Liver (tissue), 9 donors: ENCODE data around the gene CDC42SE2. TPM values are rescaled to one million over a fixed set of nuclear protein-coding genes. Genes with fewer than 3 reads are reported as not detected.

Experiments used
- DNase-seq: peaks from one replicate; pipeline ENCODE4 v3.0.0-alpha.2; 2017; ENCODE audit warnings: low spot score
- H3K27ac ChIP-seq, 2 donors: one replicate each; pipeline ENCODE4 v1.7.0; 2013; ENCODE audit warnings: inconsistent platforms in 2 of 2, low read length in 2 of 2, control low read depth in 1 of 2, low read depth in 1 of 2, mild to moderate bottlenecking in 1 of 2
- H3K27me3 ChIP-seq, 4 donors: one replicate each; pipeline versions ENCODE4 v1.6.1 to v1.7.0; 2013; ENCODE audit warnings: low read length in 3 of 4, inconsistent platforms in 1 of 4, mild to moderate bottlenecking in 1 of 4, moderate library complexity in 1 of 4; ENCODE audit not compliant: control insufficient read depth in 4 of 4, insufficient read depth in 4 of 4
- H3K36me3 ChIP-seq, 4 donors: one replicate each; pipeline versions ENCODE4 v1.6.1 to v1.7.0; 2013; ENCODE audit warnings: low read length in 3 of 4, mild to moderate bottlenecking in 3 of 4, low read depth in 1 of 4, moderate library complexity in 1 of 4; ENCODE audit not compliant: control insufficient read depth in 4 of 4, insufficient read depth in 3 of 4
- H3K4me1 ChIP-seq, 4 donors: one replicate each; pipeline versions ENCODE4 v1.6.1 to v1.7.0; 2013; ENCODE audit warnings: low read length in 3 of 4, mild to moderate bottlenecking in 3 of 4, moderate library complexity in 1 of 4; ENCODE audit not compliant: control insufficient read depth in 4 of 4, insufficient read depth in 4 of 4
- H3K4me3 ChIP-seq, 3 donors: one replicate each; pipeline versions ENCODE4 v1.6.1 to v1.7.0; 2013; ENCODE audit warnings: low read length in 3 of 3, control low read depth in 1 of 3, low read depth in 1 of 3, mild to moderate bottlenecking in 1 of 3
- H3K9ac ChIP-seq, 2 donors: one replicate each; pipeline ENCODE4 v1.7.0; 2013; ENCODE audit warnings: low read length in 2 of 2, mild to moderate bottlenecking in 2 of 2, moderate library complexity in 2 of 2, control low read depth in 1 of 2, low read depth in 1 of 2
- H3K9me3 ChIP-seq, 4 donors: one replicate each; pipeline versions ENCODE4 v1.6.1 to v1.7.0; 2013; ENCODE audit warnings: low read length in 3 of 4; ENCODE audit not compliant: control insufficient read depth in 4 of 4
- EGR1 ChIP-seq, 2 donors: IDR thresholded peaks; 2 replicates each; pipeline ENCODE4 v1.6.1; 2016 to 2018; ENCODE audit warnings: antibody characterized with exemption in 2 of 2, low read depth in 2 of 2
- FOXA2 ChIP-seq: IDR thresholded peaks from 2 replicates; pipeline ENCODE4 v1.6.1; 2016; ENCODE audit warnings: antibody characterized with exemption
- GABPA ChIP-seq, 2 donors: IDR thresholded peaks in 1 of 2; conservative IDR thresholded peaks in 1 of 2; 2 replicates each; pipeline ENCODE4 v1.6.1; 2016; ENCODE audit warnings: antibody characterized with exemption in 2 of 2, mild to moderate bottlenecking in 1 of 2, moderate library complexity in 1 of 2
- HNF4A ChIP-seq, 2 donors: conservative IDR thresholded peaks; 2 replicates each; pipeline ENCODE4 v1.6.1; 2016; ENCODE audit warnings: antibody characterized with exemption in 2 of 2, mild to moderate bottlenecking in 2 of 2
- HNF4G ChIP-seq: IDR thresholded peaks from 2 replicates; pipeline ENCODE4 v1.6.1; 2016; ENCODE audit warnings: antibody characterized with exemption
- RAD21 ChIP-seq, 2 donors: IDR thresholded peaks; 2 replicates each; pipeline ENCODE4 v1.6.1; 2016; ENCODE audit warnings: antibody characterized with exemption in 2 of 2, mild to moderate bottlenecking in 2 of 2
- TAF1 ChIP-seq: conservative IDR thresholded peaks from 2 replicates; pipeline ENCODE4 v1.6.1; 2016; ENCODE audit warnings: antibody characterized with exemption, mild to moderate bottlenecking
- YY1 ChIP-seq: IDR thresholded peaks from 2 replicates; pipeline ENCODE4 v1.6.1; 2016; ENCODE audit warnings: antibody characterized with exemption, mild to moderate bottlenecking
- WGBS: extraction: QIAGEN DNeasy Blood & Tissue Kit; methylation state at CpG from one replicate; pipeline ENCODE4 v1.1.7; 2013; 5-methylcytosine and 5-hydroxymethylcytosine counted together
- polyA plus RNA-seq, 2 donors: library from polyadenylated mRNA; stranded (reverse) in 1 of 2; unstranded in 1 of 2; fragments of 200-250 nt in 1 of 2; fragments of >200 nt in 1 of 2; fragmentation: Nextera tagmentation in 1 of 2; extraction: Ambion mirVana in 1 of 2; gene quantifications; one replicate each; pipeline versions ENCODE4 v1.2.1 to v1.2.3, GENCODE V29; 2013 to 2015
- total RNA-seq, 2 donors: library from RNA; depleted of rRNA; stranded (reverse); fragments of >200 nt; gene quantifications; one replicate each; pipeline ENCODE4 v1.2.3, GENCODE V29; 2014
- TF ChIP-seq, protein P1 (sequence below): IDR thresholded peaks from 2 replicates; pipeline ENCODE4 v1.6.1; 2016; ENCODE audit warnings: antibody characterized with exemption
- TF ChIP-seq, protein P2 (sequence below): IDR thresholded peaks from 2 replicates; pipeline ENCODE4 v1.6.1; 2016; ENCODE audit warnings: antibody characterized with exemption
- TF ChIP-seq, protein P3 (sequence below): fragments of 150-350 bp; IDR thresholded peaks from 2 replicates; pipeline ENCODE4 v1.5.1; 2017; ENCODE audit warnings: improper control_type of control experiment, low read depth, low read length; ENCODE audit not compliant: missing input control
- donor health status: healthy.
- donor health status: healthy.
- donor health status: healthy.
- donor health status: healthy.
- donor health status: healthy.

CDC42SE2 gene
- total and polyA plus RNA-seq, 4 donors, result 7.8 to 31.7 (median 17.0) TPM

DNA sequence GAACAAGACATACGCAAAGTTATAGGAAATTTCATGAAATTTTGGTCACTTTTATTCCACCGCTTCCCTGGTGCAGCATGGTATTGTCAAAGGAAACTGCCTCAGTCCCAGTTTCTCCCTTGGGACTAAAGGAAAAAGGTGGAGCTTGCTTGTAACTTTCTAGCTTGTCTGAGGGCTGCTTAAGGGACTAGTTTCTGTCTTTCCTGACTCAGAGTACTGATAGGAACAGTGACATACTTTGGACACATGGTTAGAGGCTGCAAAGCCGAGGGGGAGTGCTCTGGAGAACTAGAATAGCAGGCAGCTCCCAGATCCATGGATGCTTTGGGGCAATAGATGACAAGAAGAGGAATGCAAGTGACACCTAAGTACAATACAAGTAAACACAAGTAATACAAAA lies 136.7 kb downstream of the CDC42SE2 start:
- Histone ChIP-seq H3K4me1 (no peaks in the 10 kb centered on the region), H3K27ac (no peak overlapping the region), H3K4me3 (no peak overlapping the region), H3K27me3 (no peaks in the 10 kb centered on the region), H3K36me3 (peaks cover 0 to 4% (median 3%) of the 10 kb centered on the region in 4 donors), H3K9me3 (peaks cover 0 to 8% (median 2%) of the 10 kb centered on the region in 4 donors), H3K9ac (no peak overlapping the region)
- DNase-seq, result no peak
- 100% methylated on average over 3 of the region's 3 CpGs for WGBS
- no peak for TF ChIP-seq GABPA (IDR thresholded peaks at IDR 0.05 in 1 of 2, conservative IDR thresholded peaks at IDR 0.05 in 1 of 2)
- TF ChIP-seq HNF4A (conservative IDR thresholded peaks at IDR 0.05), result no peak
- TF ChIP-seq, protein P1, sequence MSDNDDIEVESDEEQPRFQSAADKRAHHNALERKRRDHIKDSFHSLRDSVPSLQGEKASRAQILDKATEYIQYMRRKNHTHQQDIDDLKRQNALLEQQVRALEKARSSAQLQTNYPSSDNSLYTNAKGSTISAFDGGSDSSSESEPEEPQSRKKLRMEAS, result no peak

DNA sequence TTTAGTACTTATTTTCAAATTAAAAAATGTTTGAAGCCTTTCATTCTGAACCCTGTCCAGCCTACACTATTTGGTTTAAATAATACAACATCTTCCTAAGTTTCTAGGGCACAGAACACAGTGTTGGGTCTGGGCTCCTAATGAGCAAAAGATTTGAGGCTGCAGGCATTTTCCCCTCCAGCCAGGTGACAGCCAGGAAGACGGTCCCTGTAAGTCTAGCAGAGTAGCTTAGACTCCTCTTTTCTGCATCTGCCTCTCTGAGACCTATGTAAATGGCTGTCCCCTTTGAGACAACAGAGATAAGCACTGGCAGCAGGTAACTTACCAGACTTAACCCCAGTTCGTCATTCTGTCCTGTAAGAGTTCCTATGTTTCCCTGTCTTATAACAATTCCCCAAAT lies 141.8 kb downstream of the CDC42SE2 start:
- peaks cover 0 to 8% (median 5%) of the 10 kb centered on the region in 4 donors for H3K4me1 ChIP-seq
- no peaks in the 10 kb centered on the region for H3K27me3 ChIP-seq
- no peak for DNase-seq
- WGBS, result 96% methylated on average over 2 of the region's 2 CpGs
- H3K9me3 ChIP-seq, result peaks cover 0 to 8% (median 2%) of the 10 kb centered on the region in 4 donors
- H3K36me3 ChIP-seq, result peaks cover 0 to 3% (median under 1%) of the 10 kb centered on the region in 4 donors
- no peak overlapping the region for H3K9ac ChIP-seq
- no peak overlapping the region for H3K4me3 ChIP-seq
- no peak overlapping the region for H3K27ac ChIP-seq
- TF ChIP-seq, protein P2, sequence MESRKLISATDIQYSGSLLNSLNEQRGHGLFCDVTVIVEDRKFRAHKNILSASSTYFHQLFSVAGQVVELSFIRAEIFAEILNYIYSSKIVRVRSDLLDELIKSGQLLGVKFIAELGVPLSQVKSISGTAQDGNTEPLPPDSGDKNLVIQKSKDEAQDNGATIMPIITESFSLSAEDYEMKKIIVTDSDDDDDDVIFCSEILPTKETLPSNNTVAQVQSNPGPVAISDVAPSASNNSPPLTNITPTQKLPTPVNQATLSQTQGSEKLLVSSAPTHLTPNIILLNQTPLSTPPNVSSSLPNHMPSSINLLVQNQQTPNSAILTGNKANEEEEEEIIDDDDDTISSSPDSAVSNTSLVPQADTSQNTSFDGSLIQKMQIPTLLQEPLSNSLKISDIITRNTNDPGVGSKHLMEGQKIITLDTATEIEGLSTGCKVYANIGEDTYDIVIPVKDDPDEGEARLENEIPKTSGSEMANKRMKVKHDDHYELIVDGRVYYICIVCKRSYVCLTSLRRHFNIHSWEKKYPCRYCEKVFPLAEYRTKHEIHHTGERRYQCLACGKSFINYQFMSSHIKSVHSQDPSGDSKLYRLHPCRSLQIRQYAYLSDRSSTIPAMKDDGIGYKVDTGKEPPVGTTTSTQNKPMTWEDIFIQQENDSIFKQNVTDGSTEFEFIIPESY, result no peak
- no peak for TF ChIP-seq YY1
- TF ChIP-seq, protein P3, sequence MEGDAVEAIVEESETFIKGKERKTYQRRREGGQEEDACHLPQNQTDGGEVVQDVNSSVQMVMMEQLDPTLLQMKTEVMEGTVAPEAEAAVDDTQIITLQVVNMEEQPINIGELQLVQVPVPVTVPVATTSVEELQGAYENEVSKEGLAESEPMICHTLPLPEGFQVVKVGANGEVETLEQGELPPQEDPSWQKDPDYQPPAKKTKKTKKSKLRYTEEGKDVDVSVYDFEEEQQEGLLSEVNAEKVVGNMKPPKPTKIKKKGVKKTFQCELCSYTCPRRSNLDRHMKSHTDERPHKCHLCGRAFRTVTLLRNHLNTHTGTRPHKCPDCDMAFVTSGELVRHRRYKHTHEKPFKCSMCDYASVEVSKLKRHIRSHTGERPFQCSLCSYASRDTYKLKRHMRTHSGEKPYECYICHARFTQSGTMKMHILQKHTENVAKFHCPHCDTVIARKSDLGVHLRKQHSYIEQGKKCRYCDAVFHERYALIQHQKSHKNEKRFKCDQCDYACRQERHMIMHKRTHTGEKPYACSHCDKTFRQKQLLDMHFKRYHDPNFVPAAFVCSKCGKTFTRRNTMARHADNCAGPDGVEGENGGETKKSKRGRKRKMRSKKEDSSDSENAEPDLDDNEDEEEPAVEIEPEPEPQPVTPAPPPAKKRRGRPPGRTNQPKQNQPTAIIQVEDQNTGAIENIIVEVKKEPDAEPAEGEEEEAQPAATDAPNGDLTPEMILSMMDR, result no peak

DNA sequence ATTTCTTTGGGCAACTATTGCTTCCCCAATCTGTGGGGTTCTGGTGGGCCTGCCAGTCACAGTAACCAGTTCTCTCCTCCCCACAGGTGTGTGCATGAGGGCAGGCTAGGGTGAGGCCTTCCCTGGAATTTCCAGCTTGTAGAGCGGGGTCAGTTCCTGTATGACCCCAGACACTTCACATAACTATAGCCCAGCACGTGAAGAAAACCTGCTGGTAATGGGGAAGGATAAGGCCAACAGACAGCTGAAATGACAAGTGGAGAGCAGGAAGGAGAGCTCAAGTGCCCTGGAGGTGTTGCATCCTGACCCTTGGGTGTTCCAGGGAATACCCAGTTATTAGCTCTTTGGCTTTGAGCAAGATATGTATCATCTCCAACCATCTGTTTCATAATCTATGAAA lies 142.2 kb downstream of the CDC42SE2 start:
- TF ChIP-seq EGR1 (IDR thresholded peaks at IDR 0.05; ENCODE audit: low read depth in 2 of 2) (no peak), TAF1 (no peak), HNF4G (no peak), RAD21 (IDR thresholded peaks at IDR 0.05) (no peak), FOXA2 (no peak)
- TF ChIP-seq, protein P1, result no peak
- H3K27ac ChIP-seq, result no peak overlapping the region
- H3K4me1 ChIP-seq, result peaks cover 0 to 8% (median 5%) of the 10 kb centered on the region in 4 donors
- peaks cover 0 to 3% (median under 1%) of the 10 kb centered on the region in 4 donors for H3K36me3 ChIP-seq
- no peaks in the 10 kb centered on the region for H3K27me3 ChIP-seq
- WGBS, result 91% methylated on average over 2 of the region's 2 CpGs
- DNase-seq, result no peak
- H3K4me3 ChIP-seq, result no peak overlapping the region
- peaks cover 0 to 8% (median 2%) of the 10 kb centered on the region in 4 donors for H3K9me3 ChIP-seq
- no peak overlapping the region for H3K9ac ChIP-seq
